HL-60 (cell line): ENCODE results near the gene OR2L13.

Source experiments
- DNase-seq, 2 experiments: peaks; one replicate each; pipeline ENCODE4 v3.0.0-alpha.2; 2010 to 2020; ENCODE audit warnings: low read depth in 1 of 2, low spot score in 1 of 2
- H3K27ac ChIP-seq: fragments of 250-450 bp; sonication (Bioruptor Pico); replicated peaks from 2 replicates; pipeline ENCODE4 v1.5.1; 2020; ENCODE audit warnings: mild to moderate bottlenecking, moderate library complexity
- H3K27me3 ChIP-seq: fragments of 250-450 bp; sonication (Bioruptor Pico); 2 replicates; pipeline ENCODE4 v1.5.1; 2021; ENCODE audit warnings: mild to moderate bottlenecking, moderate library complexity; ENCODE audit not compliant: insufficient read depth, poor library complexity, severe bottlenecking
- H3K4me3 ChIP-seq: replicated peaks from 2 replicates; pipeline ENCODE4 v1.5.1; 2011; ENCODE audit warnings: mild to moderate bottlenecking, control low read depth, low read length; ENCODE audit not compliant: insufficient read depth
- CTCF ChIP-seq: IDR thresholded peaks from one replicate; pipeline ENCODE4 v1.5.1; 2011; ENCODE audit warnings: low read length, control low read depth, inconsistent platforms; ENCODE audit not compliant: insufficient read depth
- GABPA ChIP-seq: IDR thresholded peaks from 2 replicates; pipeline ENCODE4 v1.6.1; 2012; ENCODE audit warnings: low read depth
- POLR2AphosphoS5 ChIP-seq: IDR thresholded peaks from 2 replicates; pipeline ENCODE4 v1.6.1; 2012; ENCODE audit warnings: low read depth
- SPI1 ChIP-seq: IDR thresholded peaks from 2 replicates; pipeline ENCODE4 v1.6.1; 2012; ENCODE audit warnings: low read depth, mild to moderate bottlenecking, borderline replicate concordance
- TF ChIP-seq, protein P1 (sequence below): IDR thresholded peaks from 2 replicates; pipeline ENCODE4 v1.6.1; 2012; ENCODE audit warnings: low read depth; ENCODE audit not compliant: insufficient replicate concordance

The OR2L13 gene

GRCh38 chr1:248127653-248128052 lies 32.7 kb downstream of the OR2L13 start:
- DNase-seq: no peak
- H3K27ac ChIP-seq: no peak overlapping the region
- no peak for TF ChIP-seq CTCF
- no peak for TF ChIP-seq POLR2AphosphoS5
- TF ChIP-seq, protein P1, sequence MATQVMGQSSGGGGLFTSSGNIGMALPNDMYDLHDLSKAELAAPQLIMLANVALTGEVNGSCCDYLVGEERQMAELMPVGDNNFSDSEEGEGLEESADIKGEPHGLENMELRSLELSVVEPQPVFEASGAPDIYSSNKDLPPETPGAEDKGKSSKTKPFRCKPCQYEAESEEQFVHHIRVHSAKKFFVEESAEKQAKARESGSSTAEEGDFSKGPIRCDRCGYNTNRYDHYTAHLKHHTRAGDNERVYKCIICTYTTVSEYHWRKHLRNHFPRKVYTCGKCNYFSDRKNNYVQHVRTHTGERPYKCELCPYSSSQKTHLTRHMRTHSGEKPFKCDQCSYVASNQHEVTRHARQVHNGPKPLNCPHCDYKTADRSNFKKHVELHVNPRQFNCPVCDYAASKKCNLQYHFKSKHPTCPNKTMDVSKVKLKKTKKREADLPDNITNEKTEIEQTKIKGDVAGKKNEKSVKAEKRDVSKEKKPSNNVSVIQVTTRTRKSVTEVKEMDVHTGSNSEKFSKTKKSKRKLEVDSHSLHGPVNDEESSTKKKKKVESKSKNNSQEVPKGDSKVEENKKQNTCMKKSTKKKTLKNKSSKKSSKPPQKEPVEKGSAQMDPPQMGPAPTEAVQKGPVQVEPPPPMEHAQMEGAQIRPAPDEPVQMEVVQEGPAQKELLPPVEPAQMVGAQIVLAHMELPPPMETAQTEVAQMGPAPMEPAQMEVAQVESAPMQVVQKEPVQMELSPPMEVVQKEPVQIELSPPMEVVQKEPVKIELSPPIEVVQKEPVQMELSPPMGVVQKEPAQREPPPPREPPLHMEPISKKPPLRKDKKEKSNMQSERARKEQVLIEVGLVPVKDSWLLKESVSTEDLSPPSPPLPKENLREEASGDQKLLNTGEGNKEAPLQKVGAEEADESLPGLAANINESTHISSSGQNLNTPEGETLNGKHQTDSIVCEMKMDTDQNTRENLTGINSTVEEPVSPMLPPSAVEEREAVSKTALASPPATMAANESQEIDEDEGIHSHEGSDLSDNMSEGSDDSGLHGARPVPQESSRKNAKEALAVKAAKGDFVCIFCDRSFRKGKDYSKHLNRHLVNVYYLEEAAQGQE: no peak
- TF ChIP-seq SPI1: no peak
- no peak for TF ChIP-seq GABPA
- no peak overlapping the region for H3K4me3 ChIP-seq
- H3K27me3 ChIP-seq: no peaks in the 10 kb centered on the region

GRCh38 chr1:248136811-248137210 lies 41.8 kb downstream of the OR2L13 start:
- no peaks in the 10 kb centered on the region for H3K27me3 ChIP-seq
- no peak overlapping the region for H3K27ac ChIP-seq
- DNase-seq: no peak
- H3K4me3 ChIP-seq: no peak overlapping the region
- TF ChIP-seq POLR2AphosphoS5: no peak
- TF ChIP-seq CTCF: no peak
- TF ChIP-seq SPI1: no peak
- TF ChIP-seq GABPA: no peak
- TF ChIP-seq, protein P1: no peak

GRCh38 chr1:248140846-248141245 lies 45.9 kb downstream of the OR2L13 start:
- Histone ChIP-seq H3K4me3 (no peak overlapping the region), H3K27me3 (no peaks in the 10 kb centered on the region), H3K27ac (no peak overlapping the region)
- no peak for DNase-seq
- TF ChIP-seq CTCF (no peak), POLR2AphosphoS5 (no peak), GABPA (no peak), SPI1 (no peak)
- TF ChIP-seq, protein P1: no peak
